Panc1 (cell line): ENCODE measurements around the gene PTPN9. TPM values are rescaled to one million over a fixed set of nuclear protein-coding genes. Genes with fewer than 3 reads are reported as not detected.

Experiments used
- ATAC-seq: fragments of 200-7000 bp; cut with Tn5 transposase; 2 replicates; pipeline ENCODE4 v1.9.1; 2020; ENCODE audit warnings: mild to moderate bottlenecking, moderate library complexity
- BruUV-seq: library from RNA; stranded (reverse); fragments of 400-500 nt; replicated peaks from 2 replicates; lab custom pipeline; 2021; lab: Mats Ljungman, UMichigan
- CTCF ChIA-PET: fragments of 300-600 bp; sonication (Branson Sonifier 250); formaldehyde crosslinking; loops from one replicate; lab custom pipeline; 2022; ENCODE audit warnings: antibody characterized with exemption; lab: Charles Lee
- POLR2A ChIA-PET: fragments of 300-600 bp; sonication (Branson Sonifier 250); formaldehyde crosslinking; loops from one replicate; lab custom pipeline; 2022; ENCODE audit warnings: antibody characterized with exemption; lab: Charles Lee
- DNase-seq: peaks from one replicate; pipeline ENCODE4 v3.0.0-alpha.2; 2010; ENCODE audit warnings: low read depth, low spot score
- H3K27ac ChIP-seq: 2 replicates; pipeline ENCODE4 v1.5.1; 2011; ENCODE audit warnings: mild to moderate bottlenecking, low read length, inconsistent platforms
- H3K27me3 ChIP-seq: fragments of 200-500 bp; sonication (Bioruptor generic); 2 replicates; pipeline ENCODE4 v1.6.0; 2014; ENCODE audit warnings: low read length, inconsistent platforms; ENCODE audit not compliant: control insufficient read depth, insufficient read depth
- H3K36me3 ChIP-seq: fragments of 200-500 bp; sonication (Bioruptor generic); 2 replicates; pipeline ENCODE4 v1.5.1; 2014; ENCODE audit warnings: inconsistent platforms, mild to moderate bottlenecking, low read length, moderate library complexity; ENCODE audit not compliant: control insufficient read depth, insufficient read depth
- H3K4me1 ChIP-seq: 2 replicates; pipeline ENCODE4 v1.5.1; 2011; ENCODE audit warnings: inconsistent platforms, mild to moderate bottlenecking, low read length, moderate library complexity; ENCODE audit not compliant: control insufficient read depth, insufficient read depth
- H3K4me3 ChIP-seq, 2 experiments: 2 replicates each; pipeline ENCODE4 v1.5.1; 2011 to 2012; ENCODE audit warnings: low read depth in 2 of 2, low read length in 2 of 2, mild to moderate bottlenecking in 2 of 2, inconsistent platforms in 1 of 2, moderate library complexity in 1 of 2
- H3K9me3 ChIP-seq: fragments of 200-500 bp; sonication (Bioruptor generic); 2 replicates; pipeline ENCODE4 v1.5.1; 2014; ENCODE audit warnings: low read depth, mild to moderate bottlenecking, inconsistent platforms, low read length, moderate library complexity; ENCODE audit not compliant: control insufficient read depth, insufficient read depth
- CTCF ChIP-seq: fragments of 450-650 bp; IDR thresholded peaks from 2 replicates; pipeline ENCODE4 v1.5.1; 2017; ENCODE audit warnings: mild to moderate bottlenecking
- POLR2AphosphoS5 ChIP-seq: IDR thresholded peaks from 2 replicates; pipeline ENCODE4 v1.6.1; 2012; ENCODE audit warnings: mild to moderate bottlenecking, low read depth, low read length, moderate library complexity
- REST ChIP-seq, 2 experiments: IDR thresholded peaks; 2 replicates each; pipeline ENCODE4 v1.6.1; 2011 to 2012; ENCODE audit warnings: low read depth in 2 of 2, control low read depth in 1 of 2, low read length in 1 of 2, mild to moderate bottlenecking in 1 of 2, moderate library complexity in 1 of 2; ENCODE audit not compliant: insufficient read depth in 1 of 2
- SIN3A ChIP-seq: IDR thresholded peaks from 2 replicates; pipeline ENCODE4 v1.6.1; 2012; ENCODE audit warnings: low read depth, mild to moderate bottlenecking, low read length, moderate library complexity, borderline replicate concordance; ENCODE audit not compliant: insufficient read depth
- TCF7L2 ChIP-seq: IDR thresholded peaks from 2 replicates; pipeline ENCODE4 v1.6.1; 2011; ENCODE audit warnings: mild to moderate bottlenecking, low read depth, low read length, inconsistent platforms
- in situ Hi-C: cut with HindIII; loops from 2 replicates; pipeline ENCODE4 v1.10.0; 2016; ENCODE audit warnings: low sequenced_read_pairs, low pct_unique_long_range_greater_than_20kb
- intact Hi-C: fragments of 100-400 bp; cut with micrococcal nuclease; formaldehyde crosslinking; loops from one replicate; pipeline ENCODE4 v1.10.0; 2022; ENCODE audit not compliant: unreplicated experiment
- total RNA-seq: library from RNA; stranded (reverse); gene quantifications from one replicate; pipeline ENCODE4 v1.2.1, GENCODE V29; 2021; ENCODE audit not compliant: unreplicated experiment

The PTPN9 gene
- total RNA-seq, 1 experiment from 2014 or later: 38.4 TPM

GRCh38 chr15:75620841-75621391 is 41.8 kb upstream of the PTPN9 start:
- in situ Hi-C loops: no loop called here
- H3K27ac ChIP-seq: no peak overlapping the region
- ATAC-seq: no peak

GRCh38 chr15:75620058-75620820 is 41.1 kb upstream of the PTPN9 start:
- no peak overlapping the region for H3K4me3 ChIP-seq
- no peaks in the 10 kb centered on the region for H3K9me3 ChIP-seq
- H3K4me1 ChIP-seq: no peaks in the 10 kb centered on the region
- ATAC-seq (no peak), DNase-seq (no peak)
- BruUV-seq: no TSS peak
- in situ Hi-C loops: no loop called here
- H3K36me3 ChIP-seq: peaks cover 19% of the 10 kb centered on the region
- no peaks in the 10 kb centered on the region for H3K27me3 ChIP-seq
- ChIA-PET CTCF (no interaction called here), POLR2A (no interaction called here)
- intact Hi-C loops: no loop called here
- no peak overlapping the region for H3K27ac ChIP-seq
- no peak for TF ChIP-seq POLR2AphosphoS5
- no peak for TF ChIP-seq SIN3A
- no peak for TF ChIP-seq TCF7L2
- TF ChIP-seq CTCF: no peak

More at GRCh38 chr15:75620841-75621391, 41.8 kb upstream of the PTPN9 start:
- TF ChIP-seq SIN3A (no peak), TCF7L2 (no peak), POLR2AphosphoS5 (no peak), CTCF (no peak), REST (IDR thresholded peaks at IDR 0.05; ENCODE audit: insufficient read depth in 1 of 2, low read depth in 2 of 2, low read length in 1 of 2) (no peak)
- H3K4me1 ChIP-seq: no peaks in the 10 kb centered on the region
- CTCF ChIA-PET: no interaction called here
- peaks cover 18% of the 10 kb centered on the region for H3K36me3 ChIP-seq
- no peak overlapping the region for H3K4me3 ChIP-seq
- DNase-seq: no peak
- POLR2A ChIA-PET: interaction anchor here (0.7 kb wide), 1 partner anchor 240 kb away, joined by 6 read pairs; no protein-coding TSS in a partner anchor
- intact Hi-C loops: no loop called here
- H3K9me3 ChIP-seq: no peaks in the 10 kb centered on the region
- no peaks in the 10 kb centered on the region for H3K27me3 ChIP-seq
- TSS peak; percentile 4 for BruUV-seq
